HEK293T (cell line): ENCODE results near the gene SURF1.

Experiments
- CTCF ChIA-PET: fragments of 350-600 bp; formaldehyde crosslinking; extraction: SDS; loops from one replicate; lab custom pipeline; 2021; ENCODE audit warnings: antibody characterized with exemption, inconsistent platforms; lab: Yijun Ruan, JAX
- POLR2A ChIA-PET: fragments of 350-600 bp; formaldehyde crosslinking; extraction: SDS; loops from one replicate; lab custom pipeline; 2020; ENCODE audit warnings: antibody characterized with exemption, inconsistent platforms; lab: Yijun Ruan, JAX
- DNase-seq: peaks from one replicate; pipeline ENCODE4 v3.0.0; 2012; ENCODE audit warnings: mixed read lengths; ENCODE audit errors: extremely low spot score
- ARNT ChIP-seq: fragments of 450-650 bp; IDR thresholded peaks from 2 replicates; pipeline ENCODE4 v1.6.1; 2017; ENCODE audit warnings: mild to moderate bottlenecking
- BHLHE40 ChIP-seq: fragments of 450-650 bp; IDR thresholded peaks from 2 replicates; pipeline ENCODE4 v1.6.1; 2016; ENCODE audit warnings: mild to moderate bottlenecking, moderate library complexity, borderline replicate concordance
- CTBP1 ChIP-seq: fragments of 450-650 bp; IDR thresholded peaks from 2 replicates; pipeline ENCODE4 v1.6.1; 2016; ENCODE audit warnings: borderline replicate concordance
- ELF4 ChIP-seq: fragments of 450-650 bp; IDR thresholded peaks from 2 replicates; pipeline ENCODE4 v1.6.1; 2017; ENCODE audit warnings: antibody characterized with exemption
- FOXA1 ChIP-seq: fragments of 450-650 bp; IDR thresholded peaks from 2 replicates; pipeline ENCODE4 v1.6.1; 2016; ENCODE audit warnings: mild to moderate bottlenecking
- FOXK2 ChIP-seq: fragments of 450-650 bp; IDR thresholded peaks from 2 replicates; pipeline ENCODE4 v1.6.1; 2016; ENCODE audit warnings: mild to moderate bottlenecking
- FOXM1 ChIP-seq: fragments of 450-650 bp; IDR thresholded peaks from 2 replicates; pipeline ENCODE4 v1.6.1; 2017; ENCODE audit warnings: mild to moderate bottlenecking, borderline replicate concordance
- HDGF ChIP-seq: fragments of 450-650 bp; IDR thresholded peaks from 2 replicates; pipeline ENCODE4 v1.6.1; 2017; ENCODE audit warnings: antibody characterized with exemption, borderline replicate concordance
- L3MBTL2 ChIP-seq: fragments of 450-650 bp; conservative IDR thresholded peaks from 2 replicates; pipeline ENCODE4 v1.6.1; 2016; ENCODE audit warnings: mild to moderate bottlenecking
- LEF1 ChIP-seq: fragments of 450-650 bp; IDR thresholded peaks from 2 replicates; pipeline ENCODE4 v1.6.1; 2017; ENCODE audit warnings: mild to moderate bottlenecking, borderline replicate concordance
- NFRKB ChIP-seq: fragments of 450-650 bp; IDR thresholded peaks from 2 replicates; pipeline ENCODE4 v1.6.1; 2016; ENCODE audit warnings: mild to moderate bottlenecking, moderate library complexity
- SP1 ChIP-seq: fragments of 450-650 bp; IDR thresholded peaks from 2 replicates; pipeline ENCODE4 v1.6.1; 2017
- SUZ12 ChIP-seq: fragments of 450-650 bp; IDR thresholded peaks from 2 replicates; pipeline ENCODE4 v1.6.1; 2016; ENCODE audit warnings: mild to moderate bottlenecking
- TARDBP ChIP-seq: fragments of 450-650 bp; IDR thresholded peaks from 2 replicates; pipeline ENCODE4 v1.6.1; 2016
- ZNF384 ChIP-seq: fragments of 450-650 bp; IDR thresholded peaks from 2 replicates; pipeline ENCODE4 v1.6.1; 2016
- TF ChIP-seq, protein P1 (sequence below): fragments of 450-650 bp; IDR thresholded peaks from 2 replicates; pipeline ENCODE4 v1.6.1; 2016

SURF1 gene

GRCh38 chr9:133351908-133352634 is 4.2 kb downstream of the SURF1 start:
- POLR2A ChIA-PET: interaction anchor here (0.6 to 2.8 kb wide), 4 partner anchors 12 to 192 kb away, joined by 3 to 13 read pairs (median 6); partner anchors contain the start of gene STKLD1
- DNase-seq: peak; percentile 57
- TF ChIP-seq HDGF (0 out of 2 replicates have a peak, but pooled peaks have one; percentile 48), L3MBTL2 (0 out of 2 replicates have a peak, but pooled peaks have one; percentile 6), ELF4 (no peak), FOXM1 (no peak)
- CTCF ChIA-PET: interaction anchor here (0.6 to 0.8 kb wide), 3 partner anchors 20 to 167 kb away, joined by 3 to 4 read pairs (median 3); no protein-coding TSS in a partner anchor

DNA sequence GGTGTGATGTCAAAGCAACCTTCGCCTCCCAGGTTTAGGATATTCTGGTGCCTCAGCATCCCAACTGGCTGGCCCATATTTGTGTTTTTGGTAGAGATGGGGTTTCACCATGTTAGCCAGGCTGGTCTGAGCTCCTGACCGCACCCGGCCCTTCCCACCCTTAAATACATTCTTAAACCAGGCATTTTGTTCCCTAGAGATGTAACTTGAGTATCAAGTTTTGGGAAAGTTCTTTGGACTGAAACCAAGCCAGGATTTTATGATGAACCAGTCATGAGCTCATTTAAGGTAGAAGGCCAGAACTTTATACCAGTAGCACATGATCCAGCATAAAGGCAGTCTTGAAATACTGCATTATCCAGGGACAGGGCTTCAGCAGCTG is 4.8 kb downstream of the SURF1 start:
- TF ChIP-seq HDGF: no peak
- DNase-seq: no peak
- CTCF ChIA-PET: interaction anchor here (0.6 to 1.2 kb wide), 5 partner anchors 8 to 166 kb away, joined by 3 to 4 read pairs (median 3); no protein-coding TSS in a partner anchor
- POLR2A ChIA-PET: interaction anchor here (1.1 to 2.8 kb wide), 4 partner anchors 12 to 108 kb away, joined by 3 to 13 read pairs (median 6); partner anchors contain the start of genes CACFD1 and STKLD1

DNA sequence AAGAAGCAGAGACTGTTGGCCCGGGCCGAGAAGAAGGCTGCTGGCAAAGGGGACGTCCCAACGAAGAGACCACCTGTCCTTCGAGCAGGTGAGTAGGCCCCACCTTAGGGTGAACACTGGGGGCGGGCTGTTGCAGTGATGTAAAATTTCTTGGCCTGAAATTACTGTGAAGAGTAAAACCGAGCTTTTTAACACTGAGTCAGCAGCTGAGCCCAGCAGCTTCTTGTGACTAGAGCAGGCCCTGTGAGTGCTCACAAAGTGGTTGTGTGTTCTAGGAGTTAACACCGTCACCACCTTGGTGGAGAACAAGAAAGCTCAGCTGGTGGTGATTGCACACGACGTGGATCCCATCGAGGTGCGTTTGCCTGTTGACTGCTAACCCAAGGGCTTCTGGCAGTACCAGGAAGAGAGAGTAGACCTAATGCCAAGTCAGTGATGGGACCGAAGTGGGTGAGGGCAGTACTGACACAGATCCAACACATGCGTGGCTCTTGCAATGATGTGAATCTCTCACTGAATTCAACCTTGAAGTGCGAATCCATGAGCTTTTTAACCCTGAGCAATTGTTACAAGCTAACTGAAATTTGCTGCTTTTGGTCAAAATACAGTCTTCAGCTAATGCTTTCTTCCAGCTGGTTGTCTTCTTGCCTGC is 6.2 kb downstream of the SURF1 start:
- DNase-seq: no peak
- TF ChIP-seq LEF1: no peak
- CTCF ChIA-PET: no interaction called here
- POLR2A ChIA-PET: interaction anchor here (1.0 to 2.8 kb wide), 4 partner anchors 8 to 27 kb away, joined by 3 to 13 read pairs (median 6); partner anchors contain the start of gene STKLD1

GRCh38 chr9:133348718-133349573 is 7.3 kb downstream of the SURF1 start:
- POLR2A ChIA-PET: interaction anchor here (1.0 to 2.1 kb wide), 7 partner anchors 8 to 111 kb away, joined by 3 to 20 read pairs (median 12); partner anchors contain the start of genes CACFD1, STKLD1, SURF1 and SURF2
- TF ChIP-seq, protein P1, sequence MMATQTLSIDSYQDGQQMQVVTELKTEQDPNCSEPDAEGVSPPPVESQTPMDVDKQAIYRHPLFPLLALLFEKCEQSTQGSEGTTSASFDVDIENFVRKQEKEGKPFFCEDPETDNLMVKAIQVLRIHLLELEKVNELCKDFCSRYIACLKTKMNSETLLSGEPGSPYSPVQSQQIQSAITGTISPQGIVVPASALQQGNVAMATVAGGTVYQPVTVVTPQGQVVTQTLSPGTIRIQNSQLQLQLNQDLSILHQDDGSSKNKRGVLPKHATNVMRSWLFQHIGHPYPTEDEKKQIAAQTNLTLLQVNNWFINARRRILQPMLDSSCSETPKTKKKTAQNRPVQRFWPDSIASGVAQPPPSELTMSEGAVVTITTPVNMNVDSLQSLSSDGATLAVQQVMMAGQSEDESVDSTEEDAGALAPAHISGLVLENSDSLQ: no peak
- TF ChIP-seq LEF1: no peak
- no peak for TF ChIP-seq BHLHE40
- no peak for DNase-seq
- CTCF ChIA-PET: no interaction called here

DNA sequence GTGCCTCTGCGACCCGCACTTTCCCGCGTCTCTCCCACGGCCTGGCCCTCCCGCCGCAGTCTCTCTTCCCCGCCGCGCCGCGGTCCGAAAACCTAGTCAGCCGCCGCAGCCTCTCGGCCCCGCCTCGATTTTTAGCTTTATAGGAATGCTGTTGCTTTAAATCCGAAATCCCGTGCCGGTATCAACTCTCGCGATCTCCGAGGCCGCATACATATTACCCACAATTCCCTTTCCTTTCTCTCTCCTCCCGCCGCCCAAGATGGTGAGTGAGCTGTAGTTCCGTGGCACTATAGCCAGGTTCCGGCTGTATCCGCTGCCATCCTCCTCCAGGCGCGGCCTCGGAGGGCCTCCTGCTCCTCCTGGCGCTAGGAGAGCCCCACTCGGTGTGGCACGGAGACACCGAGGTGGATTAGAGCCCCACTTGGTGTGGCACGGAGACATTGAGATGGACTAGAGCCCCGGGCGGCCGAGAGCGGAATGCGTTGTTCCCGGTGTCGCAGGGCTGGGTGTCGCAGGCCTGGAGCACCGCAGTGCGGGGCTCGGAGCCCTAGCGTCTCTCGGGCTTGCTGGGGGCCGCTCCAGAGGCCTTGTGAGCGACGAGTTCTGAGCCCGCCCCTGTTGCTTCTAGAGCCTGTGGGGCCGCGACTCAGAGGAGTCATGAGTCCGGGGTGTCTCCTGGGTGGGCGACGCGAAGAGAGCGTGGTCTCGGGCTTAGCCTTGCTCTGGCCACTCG is 8.1 kb downstream of the SURF1 start, which contains the start of the genes MED22 and RPL7A:
MED22 (minus strand) TSS at position 147 of the 733 bp plus-strand sequence. CDS start 1,469 bp downstream, outside the sequence.
RPL7A (plus strand) TSS at position 234 of the 733 bp plus-strand sequence; CDS start at position 260, 26 bp downstream.
- TF ChIP-seq HDGF (no peak), NFRKB (peak; percentile 92), ELF4 (peak; percentile 93), FOXM1 (no peak)
- ChIA-PET POLR2A (interaction anchor here (0.7 to 2.1 kb wide), 21 partner anchors 9 to 323 kb away, joined by 3 to 20 read pairs (median 5); partner anchors contain the start of genes CACFD1, STKLD1, SURF1 and SURF2), CTCF (interaction anchor here (0.6 kb wide), 1 partner anchor 155 kb away, joined by 3 read pairs; no protein-coding TSS in a partner anchor)
- DNase-seq: peak; percentile 82

DNA sequence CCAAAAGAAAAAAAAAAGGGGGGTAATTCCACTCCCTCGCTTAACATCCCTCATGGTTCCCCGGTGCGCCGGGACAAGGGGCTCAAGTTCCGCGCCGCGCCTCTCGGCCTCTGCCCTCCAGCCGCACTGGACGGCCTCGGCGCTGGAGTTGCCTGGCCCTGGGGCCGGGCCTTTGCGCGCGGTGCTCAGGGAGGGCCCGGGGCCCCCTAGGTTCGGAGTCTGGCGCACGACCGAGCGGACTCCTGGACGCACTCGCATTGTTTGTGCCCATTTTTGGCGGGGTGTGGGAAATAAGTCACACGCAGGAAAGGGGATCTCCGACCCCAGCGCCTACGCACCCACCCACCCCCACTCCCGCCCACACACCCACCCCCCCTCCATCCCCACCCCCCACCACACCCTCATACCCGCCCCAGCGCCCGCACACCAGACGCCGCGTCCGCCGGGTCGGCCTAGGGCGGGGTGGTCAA is 8.7 kb downstream of the SURF1 start:
- POLR2A ChIA-PET: interaction anchor here (0.7 to 2.1 kb wide), 21 partner anchors 8 to 322 kb away, joined by 3 to 20 read pairs (median 5); partner anchors contain the start of genes CACFD1, STKLD1, SURF1 and SURF2
- no peak for TF ChIP-seq HDGF
- TF ChIP-seq FOXK2: no peak
- no peak for TF ChIP-seq SP1
- no peak for TF ChIP-seq SUZ12
- TF ChIP-seq ARNT: no peak
- CTCF ChIA-PET: interaction anchor here (0.6 kb wide), 1 partner anchor 155 kb away, joined by 3 read pairs; no protein-coding TSS in a partner anchor
- DNase-seq: peak; percentile 55

DNA sequence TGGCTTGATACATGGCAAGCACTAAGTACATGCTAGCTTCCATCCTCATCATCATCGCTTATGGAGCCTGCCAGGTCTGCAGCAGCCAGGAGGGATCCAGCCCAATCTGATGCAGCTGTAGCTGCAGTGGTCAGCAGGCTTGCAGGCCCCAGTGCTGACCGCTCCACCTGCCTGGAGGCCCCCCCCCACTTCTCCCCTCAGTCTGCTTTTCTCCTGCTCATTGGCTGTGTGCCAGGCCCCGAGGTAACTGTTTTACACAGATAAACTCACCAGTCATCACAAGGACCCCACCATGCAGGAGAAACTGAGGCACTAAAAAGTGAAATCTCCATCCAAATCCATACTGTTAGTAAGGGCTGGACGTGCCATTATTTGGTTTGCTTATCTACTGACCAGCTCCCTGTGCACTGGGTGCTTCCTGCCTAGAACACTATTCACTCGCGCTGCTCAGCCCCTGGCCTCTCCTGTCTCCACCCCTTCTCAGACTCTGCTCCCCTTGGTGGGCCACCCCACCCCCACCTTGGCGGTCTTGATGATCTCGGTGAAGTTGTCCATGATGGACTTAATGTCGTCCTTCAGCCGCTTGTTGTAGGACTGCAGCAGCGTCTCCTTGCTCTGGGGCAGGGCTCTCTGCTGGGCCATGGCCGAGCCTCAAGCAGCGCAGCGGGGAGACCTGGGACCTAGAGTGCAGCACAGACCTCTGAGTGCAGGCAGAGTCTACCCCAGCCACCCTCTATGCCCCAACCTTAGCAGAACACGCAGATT is 10.1 kb downstream of the SURF1 start:
- ChIA-PET POLR2A (interaction anchor here (1.0 to 1.5 kb wide), 5 partner anchors 9 to 140 kb away, joined by 3 to 9 read pairs (median 4); no protein-coding TSS in a partner anchor), CTCF (no interaction called here)
- DNase-seq: no peak
- TF ChIP-seq FOXK2 (no peak), SP1 (no peak), SUZ12 (no peak), FOXA1 (no peak), TARDBP (no peak), L3MBTL2 (no peak), FOXM1 (no peak), ARNT (no peak), CTBP1 (no peak), NFRKB (no peak), BHLHE40 (no peak), LEF1 (no peak), HDGF (no peak), ZNF384 (no peak), ELF4 (no peak)
- TF ChIP-seq, protein P1: no peak
